OCI-LY3 (cell line): ENCODE results near the gene PALD1.

ENCODE experiments used
- CTCF ChIP-seq: fragments of 200-600, 300-600 bp; sonication (generic); IDR thresholded peaks from 2 replicates; pipeline ENCODE4 v1.5.1; 2014; ENCODE audit warnings: antibody characterized with exemption, low read length, low read depth
- EZH2phosphoT487 ChIP-seq: fragments of 200-600 bp; shearing (Covaris generic); IDR thresholded peaks from 2 replicates; pipeline ENCODE4 v1.6.1; 2018; ENCODE audit warnings: antibody characterized with exemption, mixed run types, low read depth

- TF ChIP-seq CTCF = no peak
- TF ChIP-seq EZH2phosphoT487 = no peak
These were observed 120.3 kb downstream of the PALD1 start for GRCh38 chr10:70598857-70599295.
